ENCODE measurements around the gene TMEM175. TPM values are rescaled to one million over a fixed set of nuclear protein-coding genes. Genes with fewer than 3 reads are reported as not detected.

TMEM175 gene
- polyA plus RNA-seq, 3 donors: 20.6 to 29.6 (median 26.3) TPM

- no peak for DNase-seq (ENCODE audit: extremely low read depth in 1 of 11, low read depth in 9 of 11, low spot score in 4 of 11)
Observed at GRCh38 chr4:1004557-1005485, 72.6 kb downstream of the TMEM175 start.

GRCh38 chr4:1006856-1007255, 74.6 kb downstream of the TMEM175 start:
- no peak for DNase-seq (ENCODE audit: extremely low read depth in 1 of 11, low read depth in 9 of 11, low spot score in 4 of 11)

Other genes with a start within 250 kb of the TMEM175 start
- 1 to 10 TPM; 3.7 to 6.3 (median 3.8) TPM for gene SLC49A3, start 243.3 kb upstream of the TMEM175 start, polyA plus RNA-seq (ENCODE audit: insufficient read length in 3 of 3)
- gene PCGF3, start 226.6 kb upstream of the TMEM175 start, polyA plus RNA-seq (ENCODE audit: insufficient read length in 3 of 3): 100 to 1,000 TPM in 1 of 3 donors, 10 to 100 TPM in 2; 67.4 to 102 (median 68.2) TPM
- gene CPLX1, start 106.3 kb upstream of the TMEM175 start, polyA plus RNA-seq (ENCODE audit: insufficient read length in 3 of 3): 1 to 10 TPM; 1.2 to 4.0 (median 3.2) TPM
- 10 to 100 TPM; 52.5 to 87.8 (median 68.3) TPM for gene GAK, start 144 bp upstream of the TMEM175 start, polyA plus RNA-seq (ENCODE audit: insufficient read length in 3 of 3)
- 10 to 100 TPM in 1 of 3 donors, 1 to 10 TPM in 2; 5.5 to 10.4 (median 8.6) TPM for gene DGKQ, start 41.1 kb downstream of the TMEM175 start, polyA plus RNA-seq (ENCODE audit: insufficient read length in 3 of 3)
- gene IDUA, start 54.6 kb downstream of the TMEM175 start, polyA plus RNA-seq (ENCODE audit: insufficient read length in 3 of 3): 10 to 100 TPM; 11.5 to 19.0 (median 17.4) TPM
- gene SLC26A1, start 60.9 kb downstream of the TMEM175 start, polyA plus RNA-seq (ENCODE audit: insufficient read length in 3 of 3): 10 to 100 TPM in 2 of 3 donors, 1 to 10 TPM in 1; 8.2 to 15.9 (median 14.0) TPM
- 10 to 100 TPM; 35.1 to 43.3 (median 36.3) TPM for gene FGFRL1, start 79.2 kb downstream of the TMEM175 start, polyA plus RNA-seq (ENCODE audit: insufficient read length in 3 of 3)
- 10 to 100 TPM in 2 of 3 donors, 1 to 10 TPM in 1; 9.4 to 19.3 (median 10.0) TPM for gene RNF212, start 181.1 kb downstream of the TMEM175 start, polyA plus RNA-seq (ENCODE audit: insufficient read length in 3 of 3)
- 10 to 100 TPM in 1 of 3 donors, 1 to 10 TPM in 2; 5.0 to 20.7 (median 9.5) TPM for gene SPON2, start 240.1 kb downstream of the TMEM175 start, polyA plus RNA-seq (ENCODE audit: insufficient read length in 3 of 3)

Data from renal cortex interstitium (tissue), 11 donors.